NCI-H2171 treated with DMSO at 0.1 percent for 48 hours (cell line): ENCODE data around the gene SLC25A5.
A peak's percentile ranks its signal among the peaks of the same experiment; 100 is the strongest.
"Not testable (repeated sequence)": the region's sequence is repeated elsewhere in the genome, so short reads cannot be mapped to it uniquely, and the experiment has no call there.

Experiments used
- DNase-seq: peaks from one replicate; lab custom pipeline; 2025; lab: John Stamatoyannopoulos, UW

SLC25A5 gene

DNA sequence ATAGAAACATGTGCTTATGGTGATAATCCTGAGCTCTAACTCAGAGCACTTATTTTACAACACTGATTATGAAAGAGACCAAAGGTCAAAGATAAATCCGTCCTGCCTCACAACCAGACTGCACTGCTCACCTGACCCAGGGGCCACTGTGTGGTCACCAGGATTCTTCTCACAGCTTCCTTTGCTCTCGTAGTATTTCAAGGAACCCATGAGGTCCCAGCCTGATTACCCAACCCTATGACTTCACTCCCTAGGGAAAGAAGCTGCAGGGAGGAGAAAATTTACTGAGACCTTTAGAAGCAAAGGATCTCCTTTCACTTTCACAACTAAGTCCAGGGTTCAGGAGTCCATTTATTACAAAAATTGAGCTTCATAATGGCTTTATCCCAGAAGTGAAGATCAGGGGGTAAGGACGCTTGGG lies 9.6 kb downstream of the SLC25A5 start:
- peak; percentile 1 for DNase-seq

DNA sequence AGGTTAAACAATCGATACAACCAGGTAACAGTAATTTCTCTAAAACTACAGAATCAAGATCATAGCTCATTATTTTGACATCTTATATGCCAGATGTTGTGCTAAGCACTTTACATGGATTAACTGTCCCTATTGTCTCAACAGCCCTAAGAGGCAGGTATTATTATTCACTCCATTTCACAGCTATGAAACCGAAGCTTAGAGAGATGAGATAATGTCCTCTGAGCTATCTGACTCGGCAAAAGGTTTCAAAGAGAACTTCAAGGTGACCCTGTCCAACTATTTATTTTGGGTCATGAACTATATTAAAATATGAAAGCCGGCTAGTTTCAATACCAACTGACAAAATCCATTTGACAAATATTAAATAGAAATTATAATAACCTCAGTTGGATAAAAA lies 10.3 kb downstream of the SLC25A5 start:
- DNase-seq: peak; percentile 7

DNA sequence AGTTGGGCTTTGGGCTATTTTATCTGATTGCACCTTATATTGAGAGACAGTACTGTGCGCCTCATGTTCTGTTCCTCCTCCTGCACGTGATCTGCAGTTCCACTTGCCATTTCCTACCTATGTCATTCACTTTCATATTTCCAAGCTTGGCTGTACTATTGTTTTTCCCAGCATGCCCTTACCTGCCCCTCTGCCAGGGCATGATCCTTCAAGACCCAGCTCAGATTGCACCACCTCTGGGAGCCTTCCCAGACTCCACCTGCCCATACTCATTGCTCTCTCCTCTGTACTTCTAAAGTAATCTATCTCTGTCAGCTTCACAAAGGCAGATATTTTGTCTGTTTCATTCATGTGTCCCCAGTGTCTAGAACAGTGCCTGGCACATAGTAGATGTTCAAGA lies 11.6 kb downstream of the SLC25A5 start:
- peak; percentile 58 for DNase-seq

DNA sequence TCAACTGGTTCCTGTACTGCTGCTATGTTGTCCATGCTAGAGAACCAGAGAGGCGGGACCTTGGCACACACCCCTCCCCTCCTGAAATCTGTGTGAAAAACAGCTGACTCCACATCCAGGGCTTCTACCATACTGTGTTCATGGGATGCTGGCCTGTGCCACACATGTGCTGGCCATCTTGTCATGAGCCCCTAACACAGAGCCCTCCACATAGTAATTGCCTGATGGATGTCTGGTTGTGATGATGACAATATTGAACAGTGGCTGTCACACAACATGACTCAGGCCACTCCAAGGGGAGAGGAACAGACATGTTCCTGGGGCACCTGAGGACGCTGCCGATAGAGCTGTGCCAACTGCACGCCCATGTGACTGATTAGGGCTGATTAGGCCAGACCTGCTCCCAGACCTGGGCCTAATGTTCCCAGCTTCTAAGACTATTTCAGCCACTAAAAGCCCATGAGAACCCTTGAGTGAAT lies 13.1 kb downstream of the SLC25A5 start:
- no peak for DNase-seq

DNA sequence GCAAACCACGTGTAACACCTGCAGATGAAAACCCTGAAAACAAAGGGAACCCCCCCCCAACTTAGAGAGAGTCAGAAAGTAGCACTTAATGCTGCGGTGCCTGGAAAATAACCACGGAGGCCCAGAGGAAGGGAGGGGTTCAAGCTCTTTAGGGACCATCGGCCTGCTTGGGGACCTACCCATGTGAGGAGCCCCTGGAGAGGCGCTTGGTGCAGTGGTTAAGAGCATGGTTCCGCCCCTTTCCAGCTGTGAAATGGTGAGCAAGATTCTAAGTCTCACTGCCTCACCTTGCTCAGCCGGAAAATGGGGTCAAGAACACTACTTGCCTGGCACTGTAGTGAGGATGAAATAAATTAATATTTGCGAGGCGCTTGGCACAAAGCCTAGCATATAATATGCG lies 13.8 kb downstream of the SLC25A5 start:
- no peak for DNase-seq

DNA sequence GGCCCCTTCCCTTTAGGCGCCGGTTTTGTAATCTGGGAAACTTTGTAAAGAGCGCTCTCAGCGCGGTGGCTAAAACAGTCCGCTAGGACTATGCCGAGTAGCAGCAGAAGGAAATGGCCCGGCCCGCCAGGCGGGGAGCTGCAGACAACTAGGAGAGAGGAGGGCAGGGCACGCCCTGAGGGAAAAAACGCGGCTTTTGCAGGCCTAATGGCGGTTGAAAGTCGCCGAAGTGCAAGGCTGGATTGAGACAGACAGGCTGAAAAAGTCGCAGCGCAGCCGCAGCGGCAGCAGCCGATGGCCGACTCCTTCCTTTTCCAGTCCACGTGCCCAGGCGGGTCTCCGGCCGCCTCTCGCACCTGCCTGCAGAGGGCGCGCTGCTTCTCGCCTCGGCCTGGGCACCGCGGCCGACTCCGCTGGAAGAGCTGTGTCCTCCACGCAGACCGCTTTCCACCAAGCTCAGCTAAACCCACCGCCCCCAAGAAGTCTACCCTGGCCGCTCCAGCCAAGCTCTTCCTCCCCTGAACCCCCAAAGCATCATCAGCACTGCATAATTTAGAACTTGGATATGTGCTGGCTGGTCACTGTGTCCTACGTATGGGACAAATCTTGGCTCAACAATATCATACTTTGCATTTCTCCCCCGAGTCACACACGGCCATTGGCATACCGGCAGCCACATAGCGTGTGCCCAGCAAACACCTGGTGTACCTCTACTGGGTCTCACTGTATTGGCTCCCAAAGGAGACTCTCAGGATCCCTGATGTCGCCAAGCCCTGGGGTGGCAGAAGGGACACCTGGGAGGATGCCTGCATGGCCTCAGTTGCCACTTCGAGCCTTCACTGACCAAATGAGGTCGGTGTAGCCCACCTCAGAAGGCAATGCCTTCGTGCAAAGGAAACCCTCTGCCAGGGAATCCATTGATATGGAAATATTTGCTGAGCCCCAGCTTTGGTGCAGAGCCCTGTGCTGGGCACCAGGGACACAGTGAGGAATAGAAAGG lies 14.5 kb downstream of the SLC25A5 start:
- DNase-seq: peak; percentile 48

DNA sequence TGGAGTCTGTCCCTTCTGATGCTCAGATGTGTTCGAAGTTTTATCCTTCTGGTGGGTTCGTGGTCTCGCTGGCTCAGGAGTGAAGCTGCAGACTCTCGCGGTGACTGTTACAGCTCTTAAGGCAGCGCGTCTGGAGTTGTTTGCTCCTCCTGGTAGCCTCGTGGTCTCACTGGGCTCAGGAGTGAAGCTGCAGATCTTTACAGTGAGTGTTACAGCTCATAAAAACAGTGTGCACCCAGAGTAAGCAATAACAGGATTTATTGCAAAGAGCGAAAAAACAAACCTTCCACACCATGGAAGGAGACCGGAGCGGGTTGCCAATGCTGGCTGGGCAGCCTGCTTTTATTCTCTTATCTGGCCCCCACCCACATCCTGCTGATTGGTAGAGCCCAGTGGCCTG lies 18.5 kb downstream of the SLC25A5 start:
- DNase-seq: no peak

GRCh38 chrX:119487766-119488165 lies 19.5 kb downstream of the SLC25A5 start:
- DNase-seq: not testable (repeated sequence)

GRCh38 chrX:119488749-119489148 lies 20.5 kb downstream of the SLC25A5 start:
- peak; percentile 39 for DNase-seq

DNA sequence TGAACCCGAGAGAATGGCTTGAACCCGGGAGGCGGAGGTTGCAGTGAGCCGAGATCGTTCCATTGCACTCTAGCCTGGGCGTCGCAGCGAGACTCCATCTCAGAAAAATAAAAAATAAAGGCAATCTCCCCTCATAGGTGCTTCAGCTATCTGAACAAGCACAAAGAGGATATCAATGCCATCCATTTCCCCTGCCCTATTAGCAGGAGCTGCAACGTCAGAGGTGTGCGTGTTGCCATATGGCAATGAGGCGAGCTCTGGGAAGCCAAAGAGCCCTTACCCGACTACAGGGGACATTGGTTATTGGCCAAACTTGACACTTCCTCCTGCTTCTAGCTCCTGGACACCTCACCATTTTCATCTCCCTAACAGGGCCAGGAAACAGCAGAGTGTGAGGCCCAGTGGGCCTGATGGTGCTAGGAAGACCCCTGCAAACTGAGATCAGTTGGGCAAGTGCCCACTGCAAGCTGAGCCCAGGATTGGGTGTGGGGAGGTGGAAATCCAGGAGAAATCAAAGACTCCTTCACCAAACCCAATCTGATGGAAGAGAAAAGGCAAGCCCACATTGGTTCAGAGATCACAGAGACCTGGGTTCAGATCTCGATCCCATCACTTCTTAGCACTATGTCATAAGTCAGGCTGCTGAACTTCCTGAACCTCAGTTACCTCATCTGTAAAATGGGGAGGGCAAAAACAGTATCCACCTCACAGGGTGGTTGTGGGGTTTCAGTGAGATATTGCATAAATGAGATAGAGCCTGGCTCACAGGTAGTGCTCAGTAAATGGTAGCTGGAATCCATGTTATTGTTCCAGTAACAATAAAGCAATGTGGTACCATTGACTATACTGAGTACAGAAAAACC lies 21.2 kb downstream of the SLC25A5 start:
- no peak for DNase-seq

DNA sequence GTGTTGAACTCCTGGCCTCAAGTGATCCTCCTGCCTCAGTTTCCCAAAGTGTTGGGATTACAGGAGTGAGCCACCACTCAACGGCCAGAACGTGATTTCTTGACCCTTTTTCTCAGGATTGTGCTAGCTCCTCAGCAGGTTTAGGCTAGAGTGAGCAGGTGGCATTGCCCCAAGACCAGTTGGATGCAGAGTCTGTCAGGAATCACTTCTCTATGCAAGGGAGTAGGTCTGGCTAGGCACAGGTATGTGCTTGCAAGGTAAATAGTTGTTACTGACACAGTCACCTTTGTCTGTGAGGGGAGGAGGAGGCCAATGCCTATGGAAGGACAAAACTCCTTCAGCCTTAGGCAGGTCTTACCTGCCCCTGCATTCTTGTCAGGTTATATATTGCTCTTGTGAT lies 24.2 kb downstream of the SLC25A5 start:
- DNase-seq: no peak

GRCh38 chrX:119493851-119494495 lies 25.7 kb downstream of the SLC25A5 start:
- DNase-seq: not testable (repeated sequence)

- no peak for DNase-seq
These were observed 27.8 kb downstream of the SLC25A5 start for GRCh38 chrX:119495734-119496726.

- no peak for DNase-seq
These were observed 28.9 kb downstream of the SLC25A5 start for GRCh38 chrX:119497185-119497584.

DNA sequence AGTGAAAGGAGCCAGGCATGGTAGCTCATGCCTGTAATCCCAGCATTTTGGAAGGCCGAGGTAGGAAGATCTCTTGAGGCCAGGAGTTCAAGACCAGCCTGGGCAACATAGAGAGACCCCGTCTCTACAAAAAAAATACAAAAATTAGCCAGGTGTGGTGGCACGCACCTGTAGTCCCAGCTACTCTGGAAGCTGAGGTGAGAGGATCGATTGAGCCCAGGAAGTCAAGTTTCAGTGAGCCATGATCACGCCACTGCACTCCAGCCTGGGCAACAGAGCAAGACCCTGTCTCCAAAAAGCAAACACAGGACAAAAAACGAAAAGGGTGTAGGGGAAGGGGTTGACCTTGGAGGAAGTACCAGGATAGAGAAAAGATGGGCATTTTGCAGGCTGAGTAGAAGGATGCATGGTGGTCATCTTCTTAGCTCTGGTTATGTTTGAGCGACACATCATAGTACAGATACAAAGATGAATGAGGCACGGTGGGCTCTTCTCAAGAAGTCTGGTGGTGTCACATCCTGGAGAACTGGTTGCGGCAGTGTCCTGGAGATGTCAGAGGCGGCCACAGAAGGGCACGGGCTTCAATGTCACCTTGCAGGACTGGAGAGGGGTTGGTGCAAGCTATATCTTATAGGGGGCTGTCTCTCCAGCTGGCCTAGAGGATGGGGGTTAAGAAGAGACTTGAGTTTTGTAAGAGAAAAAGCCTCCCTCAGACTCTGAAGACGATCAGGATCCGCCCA lies 32.0 kb downstream of the SLC25A5 start:
- no peak for DNase-seq

- no peak for DNase-seq
These were observed 33.4 kb downstream of the SLC25A5 start for GRCh38 chrX:119501511-119502148.

DNA sequence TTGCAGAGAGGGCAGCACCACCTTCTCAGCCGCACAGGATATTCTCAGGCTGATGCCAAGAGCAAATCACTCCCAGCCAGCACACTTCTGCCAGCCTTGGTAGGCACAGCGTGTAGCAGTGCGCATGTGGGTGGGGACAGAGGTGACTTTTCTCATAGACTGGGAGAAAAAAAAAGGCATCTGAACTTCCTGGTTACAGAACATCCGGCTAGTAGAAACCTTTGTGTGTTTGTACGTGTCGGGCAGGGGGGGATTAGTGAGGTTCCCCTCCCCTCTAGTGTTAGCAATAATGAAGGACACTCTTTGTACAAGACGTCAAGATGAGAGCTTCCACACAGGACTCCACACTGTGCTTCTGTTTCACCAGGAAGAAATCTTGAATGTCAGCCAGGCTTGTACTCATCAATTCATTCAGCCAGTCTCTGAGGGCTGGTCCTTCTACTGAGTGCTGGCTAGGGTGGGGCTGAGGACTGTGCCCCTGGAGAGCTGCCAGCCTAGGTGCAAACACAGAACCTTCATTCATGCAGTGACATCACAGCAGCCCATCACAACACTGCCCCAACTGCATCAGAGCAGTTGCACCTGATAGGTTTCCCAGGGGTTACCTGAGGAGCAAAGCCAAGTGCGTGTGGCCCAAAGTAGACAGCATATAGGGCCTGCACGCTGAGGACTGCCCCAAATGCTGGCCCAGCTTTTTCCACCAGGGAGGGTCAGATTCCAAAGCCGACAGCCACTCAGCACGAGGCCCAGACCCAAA lies 34.7 kb downstream of the SLC25A5 start:
- no peak for DNase-seq

- no peak for DNase-seq
These were observed 35.2 kb downstream of the SLC25A5 start for GRCh38 chrX:119503484-119503861.

DNA sequence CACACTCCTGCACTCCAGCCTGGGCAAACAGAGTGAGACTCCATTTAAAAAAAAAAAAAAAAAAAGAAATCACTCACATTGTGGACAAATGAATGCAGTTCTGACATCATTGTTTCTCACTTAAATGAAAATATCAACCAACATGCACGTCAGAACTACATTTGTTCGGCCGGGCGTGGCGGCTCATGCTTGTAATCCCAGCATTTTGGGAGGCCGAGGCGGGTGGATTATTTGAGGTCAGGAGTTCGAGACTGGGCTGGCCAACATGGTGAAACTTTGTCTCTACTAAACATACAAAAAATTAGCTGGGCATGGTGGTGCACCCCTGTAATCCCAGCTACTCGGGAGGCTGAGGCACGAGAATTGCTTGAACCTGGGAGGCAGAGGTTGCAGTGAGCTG lies 36.9 kb downstream of the SLC25A5 start:
- DNase-seq: not testable (repeated sequence)
